Right renal pelvis (tissue), 4 donors: ENCODE results near the gene GJA10. TPM values are rescaled to one million over a fixed set of nuclear protein-coding genes. Genes with fewer than 3 reads are reported as not detected.
A peak's percentile ranks its signal among the peaks of the same experiment; 100 is the strongest.
"Not testable (repeated sequence)": the region's sequence is repeated elsewhere in the genome, so short reads cannot be mapped to it uniquely, and the experiment has no call there.

ENCODE experiments used
- DNase-seq, 4 donors: peaks; one replicate each; pipeline ENCODE4 v3.0.0-alpha.2; 2013; ENCODE audit warnings: low read depth in 4 of 4, low spot score in 3 of 4, missing footprints in 1 of 4
- polyA plus RNA-seq, 4 donors: library from polyadenylated mRNA; unstranded; fragments of 120-200 nt; gene quantifications; one replicate each; pipeline ENCODE4 v1.2.1, GENCODE V29; 2013; ENCODE audit not compliant: insufficient read length in 4 of 4

GJA10 gene
- not detected for polyA plus RNA-seq

- no peak for DNase-seq
Measured at GRCh38 chr6:89894169-89894568, at the start of gene GJA10. Gene GJA10 (plus strand): TSS chr6:89894469. CDS start chr6:89894469, 0 bp downstream.

GRCh38 chr6:89847513-89847912 lies 46.8 kb upstream of the GJA10 start:
- DNase-seq = not testable (repeated sequence)

GRCh38 chr6:89853068-89853467 lies 41.2 kb upstream of the GJA10 start:
- DNase-seq = no peak

- no peak for DNase-seq
Measured at GRCh38 chr6:89858041-89858440, 36.2 kb upstream of the GJA10 start.

GRCh38 chr6:89859744-89860143 lies 34.5 kb upstream of the GJA10 start:
- DNase-seq = no peak

GRCh38 chr6:89862273-89862672 lies 32.0 kb upstream of the GJA10 start:
- DNase-seq = no peak

GRCh38 chr6:89862698-89863097 lies 31.6 kb upstream of the GJA10 start:
- DNase-seq = no peak

GRCh38 chr6:89866024-89866678 lies 28.1 kb upstream of the GJA10 start:
- no peak for DNase-seq

- no peak for DNase-seq
Measured at GRCh38 chr6:89873721-89874120, 20.5 kb upstream of the GJA10 start.

GRCh38 chr6:89874438-89874837 lies 19.8 kb upstream of the GJA10 start:
- no peak for DNase-seq

- DNase-seq = no peak
Measured at GRCh38 chr6:89886378-89887120, 7.7 kb upstream of the GJA10 start.

GRCh38 chr6:89887452-89888137 lies 6.7 kb upstream of the GJA10 start:
- peak in 1 of 4 donors; percentile 3 for DNase-seq

- DNase-seq = no peak
Measured at GRCh38 chr6:89888138-89888514, 6.1 kb upstream of the GJA10 start.

GRCh38 chr6:89888871-89889270 lies 5.4 kb upstream of the GJA10 start:
- DNase-seq = no peak

GRCh38 chr6:89890845-89891528 lies 3.3 kb upstream of the GJA10 start:
- not testable (repeated sequence) for DNase-seq

GRCh38 chr6:89892577-89892976 lies 1.7 kb upstream of the GJA10 start:
- DNase-seq = not testable (repeated sequence)

- peak; percentile 58 to 69 (median 62) for DNase-seq
Measured at GRCh38 chr6:89895276-89895874, 1.1 kb downstream of the GJA10 start.

GRCh38 chr6:89910001-89910901 lies 16.0 kb downstream of the GJA10 start:
- not testable (repeated sequence) for DNase-seq

GRCh38 chr6:89910902-89911240 lies 16.6 kb downstream of the GJA10 start:
- DNase-seq = no peak
